Naive thymus-derived CD4-positive, alpha-beta T cell (primary cell): Measurements from ENCODE around the gene NDUFS2. TPM values are rescaled to one million over a fixed set of nuclear protein-coding genes. Genes with fewer than 3 reads are reported as not detected.

Source experiments
- ATAC-seq: fragments of 150-1000 bp; cut with Tn5 transposase; 2 replicates; pipeline ENCODE4 v1.10.0; 2021; ENCODE audit warnings: mild to moderate bottlenecking, moderate library complexity
- CTCF ChIA-PET: fragments of 350-600 bp; sonication (Branson Sonifier 250); formaldehyde crosslinking; loops from one replicate; lab custom pipeline; 2021; ENCODE audit warnings: antibody characterized with exemption; lab: Charles Lee
- POLR2A ChIA-PET: fragments of 350-600 bp; sonication (Branson Sonifier 250); formaldehyde crosslinking; loops from one replicate; lab custom pipeline; 2021; ENCODE audit warnings: antibody characterized with exemption, inconsistent platforms; lab: Charles Lee
- DNase-seq, 9 donors: peaks; one replicate each; pipeline versions ENCODE4 v3.0.0 to v3.0.0-alpha.2; 2020 to 2022; ENCODE audit warnings: mixed read lengths in 1 of 9
- H3K27ac ChIP-seq: one replicate; pipeline ENCODE4 v1.7.0; 2013; ENCODE audit warnings: mild to moderate bottlenecking, low read depth, low read length, moderate library complexity
- H3K27me3 ChIP-seq, 2 donors: one replicate each; pipeline ENCODE4 v1.7.0; 2013; ENCODE audit warnings: low read length in 2 of 2, mild to moderate bottlenecking in 2 of 2, moderate library complexity in 2 of 2; ENCODE audit not compliant: control insufficient read depth in 2 of 2, insufficient read depth in 2 of 2
- H3K36me3 ChIP-seq, 3 experiments: 1 replicate in 2 of 3; 2 replicates in 1 of 3; pipeline ENCODE4 v1.7.0; 2013; ENCODE audit warnings: low read length in 3 of 3, mild to moderate bottlenecking in 3 of 3, moderate library complexity in 1 of 3; ENCODE audit not compliant: insufficient read depth in 3 of 3, control insufficient read depth in 2 of 3
- H3K4me1 ChIP-seq, 2 donors: one replicate each; pipeline ENCODE4 v1.7.0; 2013; ENCODE audit warnings: low read length in 2 of 2, mild to moderate bottlenecking in 2 of 2, moderate library complexity in 1 of 2; ENCODE audit not compliant: control insufficient read depth in 2 of 2, insufficient read depth in 2 of 2
- H3K4me3 ChIP-seq: 2 replicates; pipeline ENCODE4 v1.7.0; 2013; ENCODE audit warnings: mild to moderate bottlenecking, low read length
- H3K9me3 ChIP-seq, 3 experiments: 1 replicate in 2 of 3; 2 replicates in 1 of 3; pipeline ENCODE4 v1.7.0; 2013; ENCODE audit warnings: low read length in 3 of 3; ENCODE audit not compliant: control insufficient read depth in 2 of 3
- H3K27ac Mint-ChIP-seq, 9 donors: one replicate each; pipeline ENCODE4 v1.8.0; 2020 to 2022; ENCODE audit warnings: mixed read lengths in 9 of 9, mild to moderate bottlenecking in 8 of 9, moderate library complexity in 5 of 9, inconsistent platforms in 2 of 9
- H3K27me3 Mint-ChIP-seq, 5 donors: one replicate each; pipeline ENCODE4 v1.8.0; 2021 to 2022; ENCODE audit warnings: mixed read lengths in 5 of 5, mild to moderate bottlenecking in 1 of 5
- H3K36me3 Mint-ChIP-seq, 5 donors: one replicate each; pipeline ENCODE4 v1.8.0; 2020 to 2022; ENCODE audit warnings: mixed read lengths in 5 of 5, mild to moderate bottlenecking in 3 of 5, inconsistent platforms in 1 of 5
- H3K4me1 Mint-ChIP-seq, 7 donors: one replicate each; pipeline ENCODE4 v1.8.0; 2020 to 2022; ENCODE audit warnings: mixed read lengths in 7 of 7, mild to moderate bottlenecking in 3 of 7, inconsistent platforms in 1 of 7
- H3K4me3 Mint-ChIP-seq, 10 donors: one replicate each; pipeline ENCODE4 v1.8.0; 2020 to 2022; ENCODE audit warnings: mild to moderate bottlenecking in 10 of 10, mixed read lengths in 10 of 10, moderate library complexity in 6 of 10, inconsistent platforms in 2 of 10
- H3K9me3 Mint-ChIP-seq, 11 donors: one replicate each; pipeline ENCODE4 v1.8.0; 2020 to 2022; ENCODE audit warnings: mixed read lengths in 11 of 11, mild to moderate bottlenecking in 4 of 11, inconsistent platforms in 1 of 11, moderate library complexity in 1 of 11
- intact Hi-C, 2 donors: fragments of 100-400 bp; cut with micrococcal nuclease; formaldehyde crosslinking; loops; one replicate each; pipeline ENCODE4 v1.15.1; 2023
- polyA plus RNA-seq, 2 donors: library from polyadenylated mRNA; unstranded; fragments of 300-500 nt; fragmentation: Illumina TruSeq; gene quantifications; one replicate each; pipeline ENCODE4 v1.2.3, GENCODE V29; 2021
- total RNA-seq, 6 experiments: library from RNA in 5 of 6; stranded (reverse) in 5 of 6; gene quantifications; 1 replicate in 5 of 6; 2 replicates in 1 of 6; pipeline ENCODE4 v1.2.3 and lab custom pipeline; 2021 to 2026

The NDUFS2 gene
- total and polyA plus RNA-seq, 7 experiments from 2014 or later = 64.1 to 131 (median 94.6) TPM

DNA sequence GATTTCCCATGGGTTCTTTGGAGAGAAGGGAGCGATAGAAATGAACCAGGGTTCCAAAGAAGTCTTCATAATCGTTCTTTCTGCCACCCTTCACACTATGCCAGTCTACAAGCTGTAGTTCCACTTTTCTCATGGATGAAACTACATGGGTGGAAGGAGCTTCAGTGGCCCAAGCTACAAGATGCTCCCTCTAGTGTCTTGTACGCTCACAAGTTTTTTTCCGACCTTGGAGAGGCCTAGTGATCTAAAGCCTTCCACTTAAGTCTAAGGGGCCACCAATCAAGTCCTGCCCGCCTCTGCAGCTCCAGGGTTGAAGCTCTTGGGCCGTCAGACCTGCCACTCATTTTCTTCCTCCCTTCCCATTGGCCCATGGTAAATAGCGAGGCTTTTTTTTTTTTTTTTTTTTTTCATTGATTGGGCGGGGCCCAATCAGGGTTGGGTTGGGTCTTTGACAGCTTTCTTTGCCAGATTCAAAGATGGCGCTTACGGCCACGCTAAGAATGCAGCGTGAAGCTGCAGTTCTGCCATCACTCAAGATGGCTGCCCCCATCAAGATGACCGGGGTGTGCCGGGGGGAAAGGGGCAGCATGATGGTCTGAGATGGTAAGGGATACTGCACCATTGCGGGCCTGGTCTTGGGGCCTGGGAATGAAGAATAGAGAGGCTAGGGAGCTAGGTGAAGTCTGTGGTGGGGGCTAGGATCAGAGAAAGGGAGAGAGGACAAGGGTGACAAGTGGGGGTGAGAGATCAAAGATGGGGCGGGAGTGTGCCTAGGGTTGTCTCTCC, 23.6 kb downstream of the NDUFS2 start, which contains the start of gene TOMM40L:
TOMM40L (plus strand) TSS at position 527 of the 786 bp plus-strand sequence. CDS start 430 bp downstream, outside the sequence.
- peaks cover 0 to 13% (median 3%) of the 10 kb centered on the region in 5 donors for H3K36me3 Mint-ChIP-seq
- H3K4me3 Mint-ChIP-seq = peak within 1 kb of the TSS; percentile 89 to 100 (median 98)
- Histone ChIP-seq H3K9me3 (no peaks in the 10 kb centered on the region), H3K36me3 (peaks cover 0 to 25% (median 0%) of the 10 kb centered on the region in 3 experiments), H3K27me3 (no peaks in the 10 kb centered on the region), H3K27ac (peak within 1 kb of the TSS; percentile 70), H3K4me3 (peak within 1 kb of the TSS; percentile 73), H3K4me1 (peaks cover 8 to 24% of the 10 kb centered on the region in 2 donors)
- no peaks in the 10 kb centered on the region for H3K9me3 Mint-ChIP-seq
- intact Hi-C loops = loop anchor here (1.0 to 10.0 kb wide), 16 partner anchors 15 to 961 kb away; partner anchors contain the start of genes B4GALT3 (in 2 of the 2), CFAP126 (in 2 of the 2), NDUFS2 (in 2 of the 2) and PPOX (in 2 of the 2)
- no peaks in the 10 kb centered on the region for H3K27me3 Mint-ChIP-seq
- CTCF ChIA-PET = interaction anchor here (0.6 to 8.2 kb wide), 36 partner anchors 10 to 493 kb away, joined by 3 to 91 read pairs (median 4); partner anchors contain the start of genes ADAMTS4, B4GALT3, CFAP126 and FCER1G
- POLR2A ChIA-PET = interaction anchor here (0.5 to 16.8 kb wide), 17 partner anchors 9 to 204 kb away, joined by 3 to 508 read pairs (median 6); partner anchors contain the start of genes ADAMTS4, B4GALT3, F11R and FCER1G
- ATAC-seq = peak; percentile 95
- peaks cover 19 to 58% (median 43%) of the 10 kb centered on the region in 7 donors for H3K4me1 Mint-ChIP-seq
- H3K27ac Mint-ChIP-seq = peak within 1 kb of the TSS; percentile 69 to 99 (median 97)
- DNase-seq = peak; percentile 66 to 96 (median 92)

DNA sequence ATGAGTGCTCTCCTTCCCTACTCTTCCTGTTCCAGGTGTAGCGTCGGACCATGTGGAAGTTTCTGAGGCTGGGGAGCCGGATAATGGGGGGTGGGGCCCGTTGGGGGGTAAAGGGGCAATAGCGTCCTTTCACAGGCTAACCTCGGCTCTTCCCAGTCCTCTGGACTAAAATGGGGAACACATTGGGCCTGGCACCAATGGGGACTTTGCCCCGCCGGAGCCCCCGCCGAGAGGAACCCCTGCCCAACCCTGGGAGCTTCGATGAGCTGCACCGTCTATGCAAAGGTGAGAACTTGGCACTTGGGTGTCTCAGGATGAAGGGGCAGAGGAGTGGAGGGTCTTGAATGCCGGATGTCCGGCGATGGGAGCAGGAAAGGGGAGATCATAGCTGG, 24.1 kb downstream of the NDUFS2 start:
- peak overlapping the region; percentile 89 to 100 (median 98) for H3K4me3 Mint-ChIP-seq
- no peaks in the 10 kb centered on the region for H3K27me3 Mint-ChIP-seq
- Histone ChIP-seq H3K36me3 (peaks cover 0 to 26% (median 0%) of the 10 kb centered on the region in 3 experiments), H3K27me3 (no peaks in the 10 kb centered on the region), H3K4me3 (peak overlapping the region; percentile 73), H3K4me1 (peaks cover 8 to 24% of the 10 kb centered on the region in 2 donors), H3K9me3 (no peaks in the 10 kb centered on the region), H3K27ac (peak overlapping the region; percentile 70)
- CTCF ChIA-PET = interaction anchor here (0.6 to 8.2 kb wide), 31 partner anchors 10 to 229 kb away, joined by 3 to 91 read pairs (median 5); partner anchors contain the start of genes B4GALT3, CFAP126, FCER1G and NDUFS2
- intact Hi-C loops = loop anchor here (2.0 to 10.0 kb wide), 6 partner anchors 88 to 962 kb away; partner anchors contain the start of genes CFAP126 (in 1 of the 2), DCAF8 (in 1 of the 2), SDHC (in 1 of the 2) and USF1 (in 1 of the 2)
- H3K4me1 Mint-ChIP-seq = peaks cover 19 to 54% (median 41%) of the 10 kb centered on the region in 7 donors
- H3K36me3 Mint-ChIP-seq = peaks cover 0 to 13% (median 3%) of the 10 kb centered on the region in 5 donors
- POLR2A ChIA-PET = interaction anchor here (0.9 to 16.8 kb wide), 16 partner anchors 10 to 205 kb away, joined by 3 to 508 read pairs (median 6); partner anchors contain the start of genes ADAMTS4, B4GALT3, F11R and FCER1G
- no peaks in the 10 kb centered on the region for H3K9me3 Mint-ChIP-seq
- ATAC-seq = no peak
- DNase-seq = peak in 1 of 9 donors; percentile 30
- peak overlapping the region; percentile 69 to 99 (median 97) for H3K27ac Mint-ChIP-seq

GRCh38 chr1:161226759-161227158, 24.6 kb downstream of the NDUFS2 start:
- CTCF ChIA-PET = interaction anchor here (0.7 to 8.2 kb wide), 19 partner anchors 10 to 184 kb away, joined by 3 to 91 read pairs (median 10); partner anchors contain the start of genes CFAP126, FCER1G, NDUFS2 and PPOX
- H3K4me1 Mint-ChIP-seq = peaks cover 19 to 54% (median 41%) of the 10 kb centered on the region in 7 donors
- peaks cover 0 to 26% (median 0%) of the 10 kb centered on the region in 3 experiments for H3K36me3 ChIP-seq
- H3K4me3 ChIP-seq = peak overlapping the region; percentile 73
- peak overlapping the region; percentile 70 for H3K27ac ChIP-seq
- peak overlapping the region; percentile 74 to 100 (median 98) for H3K4me3 Mint-ChIP-seq
- no peaks in the 10 kb centered on the region for H3K27me3 ChIP-seq
- H3K9me3 Mint-ChIP-seq = no peaks in the 10 kb centered on the region
- H3K4me1 ChIP-seq = peaks cover 8 to 24% of the 10 kb centered on the region in 2 donors
- H3K27ac Mint-ChIP-seq = peak overlapping the region in 8 of 9 donors; percentile 17 to 99 (median 70)
- no peaks in the 10 kb centered on the region for H3K9me3 ChIP-seq
- no peaks in the 10 kb centered on the region for H3K27me3 Mint-ChIP-seq
- peaks cover 0 to 13% (median 3%) of the 10 kb centered on the region in 5 donors for H3K36me3 Mint-ChIP-seq
- POLR2A ChIA-PET = interaction anchor here (1.0 to 16.8 kb wide), 9 partner anchors 10 to 158 kb away, joined by 3 to 508 read pairs (median 16); partner anchors contain the start of genes ADAMTS4, FCER1G, NDUFS2 and PPOX
- no peak for ATAC-seq
- no peak for DNase-seq
- intact Hi-C loops = loop anchor here (1.0 to 10.0 kb wide), 9 partner anchors 65 to 962 kb away; partner anchors contain the start of genes CFAP126 (in 1 of the 2), DCAF8 (in 1 of the 2), SDHC (in 1 of the 2) and USF1 (in 1 of the 2)

DNA sequence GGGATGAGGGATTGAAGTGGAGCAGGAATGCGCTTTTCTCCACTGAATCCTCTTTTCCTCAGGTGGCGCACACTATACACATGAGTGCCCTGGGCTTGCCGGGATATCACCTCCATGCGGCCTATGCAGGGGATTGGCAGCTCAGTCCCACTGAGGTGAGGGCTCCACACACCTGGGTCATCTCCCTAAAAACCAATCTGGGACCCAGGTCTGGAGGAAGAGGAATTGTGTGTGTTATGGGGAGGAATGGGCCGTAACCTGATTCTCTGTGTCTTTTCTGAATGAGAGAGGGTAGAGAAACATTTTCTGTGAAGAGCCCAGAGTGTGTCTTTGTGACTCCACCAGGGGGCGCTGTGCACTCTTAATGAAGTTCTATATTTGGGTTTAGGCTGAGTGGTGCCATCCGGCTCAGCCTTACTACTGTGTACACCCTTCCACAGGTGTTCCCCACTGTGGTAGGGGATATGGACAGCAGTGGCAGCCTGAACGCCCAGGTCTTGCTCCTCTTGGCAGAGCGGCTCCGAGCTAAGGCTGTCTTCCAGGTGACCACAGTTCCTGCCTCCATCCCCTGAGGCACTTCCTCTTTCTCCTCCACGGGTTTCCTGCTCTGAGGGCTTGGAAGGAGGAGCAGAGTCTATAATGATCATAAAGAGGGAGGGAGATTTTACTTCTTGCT, 25.2 kb downstream of the NDUFS2 start:
- Histone ChIP-seq H3K9me3 (no peaks in the 10 kb centered on the region), H3K4me1 (peaks cover 8 to 24% of the 10 kb centered on the region in 2 donors), H3K27me3 (no peaks in the 10 kb centered on the region), H3K4me3 (peak overlapping the region; percentile 49), H3K27ac (peak overlapping the region; percentile 4), H3K36me3 (peaks cover 0 to 26% (median 0%) of the 10 kb centered on the region in 3 experiments)
- POLR2A ChIA-PET = interaction anchor here (1.0 to 16.8 kb wide), 6 partner anchors 11 to 158 kb away, joined by 3 to 508 read pairs (median 13); partner anchors contain the start of genes ADAMTS4, FCER1G, NDUFS2 and SDHC
- ATAC-seq = peak; percentile 60
- H3K27me3 Mint-ChIP-seq = no peaks in the 10 kb centered on the region
- CTCF ChIA-PET = interaction anchor here (0.6 to 8.2 kb wide), 21 partner anchors 8 to 157 kb away, joined by 3 to 91 read pairs (median 5); partner anchors contain the start of genes NDUFS2, PPOX and SDHC
- peak; percentile 76 to 89 (median 84) for DNase-seq
- intact Hi-C loops = loop anchor here (1.0 to 10.0 kb wide), 9 partner anchors 64 to 963 kb away; partner anchors contain the start of genes CFAP126 (in 1 of the 2), DCAF8 (in 1 of the 2), SDHC (in 1 of the 2) and USF1 (in 1 of the 2)
- peak overlapping the region; percentile 46 to 99 (median 81) for H3K27ac Mint-ChIP-seq
- peaks cover 19 to 49% (median 39%) of the 10 kb centered on the region in 7 donors for H3K4me1 Mint-ChIP-seq
- H3K4me3 Mint-ChIP-seq = peak overlapping the region; percentile 74 to 100 (median 98)
- H3K36me3 Mint-ChIP-seq = peaks cover 0 to 13% (median 3%) of the 10 kb centered on the region in 5 donors
- no peaks in the 10 kb centered on the region for H3K9me3 Mint-ChIP-seq

DNA sequence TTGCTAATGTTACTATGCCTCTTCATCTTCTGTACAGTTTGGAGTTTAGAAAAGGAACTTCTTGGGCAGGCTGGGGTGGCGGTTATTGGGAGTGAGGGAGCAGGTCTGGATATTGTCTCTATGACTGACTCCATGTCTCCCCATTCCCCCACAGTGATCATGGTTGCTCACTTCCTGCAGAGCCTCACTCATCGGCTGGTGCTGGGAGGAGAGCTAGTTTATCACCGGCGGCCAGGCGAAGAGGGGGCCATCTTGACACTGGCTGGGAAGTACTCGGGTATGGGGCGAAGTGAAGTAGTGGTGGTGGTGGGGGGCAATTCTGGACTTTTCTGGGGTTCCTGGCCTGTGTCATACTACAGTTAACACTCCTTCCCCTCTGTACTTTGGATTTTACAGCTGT, 25.9 kb downstream of the NDUFS2 start:
- POLR2A ChIA-PET = interaction anchor here (2.3 to 16.8 kb wide), 2 partner anchors 29 to 78 kb away, joined by 7 to 508 read pairs; partner anchors contain the start of genes ADAMTS4 and NDUFS2
- Histone ChIP-seq H3K27me3 (no peaks in the 10 kb centered on the region), H3K4me3 (no peak overlapping the region), H3K9me3 (no peaks in the 10 kb centered on the region), H3K4me1 (peaks cover 8 to 24% of the 10 kb centered on the region in 2 donors), H3K36me3 (peaks cover 0 to 26% (median 0%) of the 10 kb centered on the region in 3 experiments), H3K27ac (no peak overlapping the region)
- Mint-ChIP-seq H3K9me3 (no peaks in the 10 kb centered on the region), H3K36me3 (peaks cover 0 to 13% (median 3%) of the 10 kb centered on the region in 5 donors), H3K27ac (peak overlapping the region; percentile 46 to 99 (median 81)), H3K4me3 (peak overlapping the region; percentile 43 to 100 (median 98)), H3K27me3 (no peaks in the 10 kb centered on the region), H3K4me1 (peaks cover 19 to 47% (median 39%) of the 10 kb centered on the region in 7 donors)
- intact Hi-C loops = loop anchor here (5.0 to 10.0 kb wide), 5 partner anchors 139 to 963 kb away; partner anchors contain the start of genes CFAP126 (in 1 of the 2), DCAF8 (in 1 of the 2) and USF1 (in 1 of the 2)
- DNase-seq (no peak), ATAC-seq (no peak)
- CTCF ChIA-PET = interaction anchor here (0.6 to 8.2 kb wide), 13 partner anchors 9 to 156 kb away, joined by 3 to 91 read pairs (median 4); partner anchors contain the start of genes NDUFS2 and SDHC
